RWPE2 (cell line): Measurements from ENCODE around the gene STRADB.

Experiments used
- ATAC-seq: fragments of 200-7000 bp; cut with Tn5 transposase; 3 replicates; pipeline ENCODE4 v1.9.1; 2021; ENCODE audit warnings: low read depth
- DNase-seq: peaks from one replicate; pipeline ENCODE4 v3.0.0-alpha.2; 2020; ENCODE audit warnings: low spot score
- H3K27ac ChIP-seq: fragments of 450-650 bp; 2 replicates; pipeline ENCODE4 v1.5.1; 2017; ENCODE audit warnings: mild to moderate bottlenecking; ENCODE audit not compliant: poor library complexity, severe bottlenecking
- H3K27me3 ChIP-seq: fragments of 250-450 bp; sonication (Bioruptor Pico); 2 replicates; pipeline ENCODE4 v1.5.1; 2021; ENCODE audit warnings: mild to moderate bottlenecking, moderate library complexity; ENCODE audit not compliant: insufficient read depth, poor library complexity, severe bottlenecking
- H3K36me3 ChIP-seq: fragments of 250-450 bp; sonication (Bioruptor Pico); 2 replicates; pipeline ENCODE4 v1.5.1; 2020; ENCODE audit warnings: low read depth, mild to moderate bottlenecking, moderate library complexity
- H3K4me1 ChIP-seq: fragments of 250-450 bp; sonication (Bioruptor Pico); 2 replicates; pipeline ENCODE4 v1.5.1; 2021; ENCODE audit warnings: mild to moderate bottlenecking, moderate library complexity; ENCODE audit not compliant: insufficient read depth, poor library complexity, severe bottlenecking
- H3K4me3 ChIP-seq: fragments of 250-450 bp; sonication (Bioruptor Pico); 2 replicates; pipeline ENCODE4 v1.5.1; 2021; ENCODE audit warnings: mild to moderate bottlenecking, moderate library complexity; ENCODE audit not compliant: severe bottlenecking
- H3K9me3 ChIP-seq: fragments of 250-450 bp; sonication (Bioruptor Pico); 2 replicates; pipeline ENCODE4 v1.5.1; 2021; ENCODE audit warnings: mild to moderate bottlenecking, moderate library complexity; ENCODE audit not compliant: severe bottlenecking
- CTCF ChIP-seq: fragments of 450-650 bp; IDR thresholded peaks from one replicate; pipeline ENCODE4 v1.5.1; 2017; ENCODE audit warnings: mild to moderate bottlenecking, moderate library complexity; ENCODE audit not compliant: poor library complexity, severe bottlenecking

STRADB gene

GRCh38 chr2:201513271-201513670, 61.7 kb downstream of the STRADB start:
- no peak for DNase-seq
- Histone ChIP-seq H3K9me3 (peaks cover 4% of the 10 kb centered on the region), H3K36me3 (no peaks in the 10 kb centered on the region), H3K27ac (no peak overlapping the region), H3K4me1 (no peaks in the 10 kb centered on the region), H3K4me3 (no peak overlapping the region), H3K27me3 (peaks cover 7% of the 10 kb centered on the region)
- TF ChIP-seq CTCF: no peak
- no peak for ATAC-seq

- TF ChIP-seq CTCF: no peak
- Histone ChIP-seq H3K4me1 (no peaks in the 10 kb centered on the region), H3K27ac (no peak overlapping the region), H3K9me3 (peaks cover 7% of the 10 kb centered on the region), H3K4me3 (no peak overlapping the region), H3K27me3 (peaks cover 7% of the 10 kb centered on the region), H3K36me3 (no peaks in the 10 kb centered on the region)
- DNase-seq: no peak
- no peak for ATAC-seq
Measured at GRCh38 chr2:201515573-201516246, 64.2 kb downstream of the STRADB start.

- Histone ChIP-seq H3K27me3 (no peaks in the 10 kb centered on the region), H3K36me3 (no peaks in the 10 kb centered on the region), H3K9me3 (peaks cover 7% of the 10 kb centered on the region), H3K4me1 (no peaks in the 10 kb centered on the region), H3K27ac (no peak overlapping the region), H3K4me3 (no peak overlapping the region)
- ATAC-seq (no peak), DNase-seq (no peak)
- TF ChIP-seq CTCF: no peak
Measured at GRCh38 chr2:201517094-201517493, 65.6 kb downstream of the STRADB start.

- H3K36me3 ChIP-seq: no peaks in the 10 kb centered on the region
- ATAC-seq (no peak), DNase-seq (no peak)
- H3K9me3 ChIP-seq: peaks cover 3% of the 10 kb centered on the region
- H3K4me3 ChIP-seq: no peak overlapping the region
- H3K27me3 ChIP-seq: no peaks in the 10 kb centered on the region
- TF ChIP-seq CTCF: no peak
- H3K4me1 ChIP-seq: no peaks in the 10 kb centered on the region
- no peak overlapping the region for H3K27ac ChIP-seq
Measured at GRCh38 chr2:201520201-201520600, 68.7 kb downstream of the STRADB start.

GRCh38 chr2:201522965-201523364, 71.4 kb downstream of the STRADB start:
- peaks cover 3% of the 10 kb centered on the region for H3K9me3 ChIP-seq
- H3K27me3 ChIP-seq: no peaks in the 10 kb centered on the region
- TF ChIP-seq CTCF: no peak

More at GRCh38 chr2:201522965-201523364, 71.4 kb downstream of the STRADB start:
- Histone ChIP-seq H3K4me1 (no peaks in the 10 kb centered on the region), H3K4me3 (no peak overlapping the region), H3K36me3 (no peaks in the 10 kb centered on the region), H3K27ac (no peak overlapping the region)
- ATAC-seq (no peak), DNase-seq (no peak)
